NOMO-1 treated with dmso at 0.1 percent for 144 hours (cell line): ENCODE results near the gene KCND1.

Experiments used
- DNase-seq: peaks from one replicate; lab custom pipeline; 2025; ENCODE audit not compliant: unreplicated experiment; lab: John Stamatoyannopoulos, UW

KCND1 gene

GRCh38 chrX:48913605-48914366, 57.9 kb downstream of the KCND1 start:
- DNase-seq, result no peak

GRCh38 chrX:48911412-48912182, 60.0 kb downstream of the KCND1 start, which contains the start of gene SLC35A2:
Gene SLC35A2 (minus strand): TSS chrX:48911646. CDS start chrX:48911636, 10 bp downstream.
- DNase-seq, result peak; percentile 48
